Measurements from ENCODE around the gene KASH5. TPM values are rescaled to one million over a fixed set of nuclear protein-coding genes. Genes with fewer than 3 reads are reported as not detected.

Gene KASH5
- total and polyA plus RNA-seq, 4 donors: 0.52 to 2.9 (median 1.5) TPM; not detected in 1

- 66 to 71% methylated on average over 3 of the region's 3 CpGs for WGBS, 2 donors
- peaks cover 15 to 58% (median 33%) of the 10 kb centered on the region in 4 donors for H3K36me3 ChIP-seq (ENCODE audit: control insufficient read depth in 4 of 4, insufficient read depth in 4 of 4, low read length in 4 of 4)
- ATAC-seq (ENCODE audit: insufficient read depth, low FRiP score): no peak
These were observed 40.2 kb upstream of the KASH5 start for GRCh38 chr19:49347835-49348234.

GRCh38 chr19:49348305-49349189 is 39.5 kb upstream of the KASH5 start:
- Histone ChIP-seq H3K4me1 (ENCODE audit: control insufficient read depth in 5 of 5, insufficient read depth in 5 of 5, low read length in 5 of 5) (peaks cover 0 to 4% (median 0%) of the 10 kb centered on the region in 5 donors), H3K27ac (ENCODE audit: low read depth in 1 of 2, low read length in 1 of 2) (no peak overlapping the region), H3K27me3 (ENCODE audit: control insufficient read depth in 3 of 3, insufficient read depth in 3 of 3, low read length in 2 of 3) (no peaks in the 10 kb centered on the region), H3K9me3 (ENCODE audit: control insufficient read depth in 4 of 4, insufficient read depth in 3 of 4, low read length in 3 of 4) (peaks cover 0 to 2% (median 0%) of the 10 kb centered on the region in 4 donors), H3K9ac (ENCODE audit: insufficient read depth in 1 of 2, low read length in 2 of 2) (no peak overlapping the region), H3K4me3 (no peak overlapping the region), H3K36me3 (ENCODE audit: control insufficient read depth in 4 of 4, insufficient read depth in 4 of 4, low read length in 4 of 4) (peaks cover 19 to 56% (median 32%) of the 10 kb centered on the region in 4 donors)
- TF ChIP-seq CTCF (IDR thresholded peaks at IDR 0.05; ENCODE audit: control extremely low read depth, extremely low read depth): no peak
- no peak for DNase-seq
- ATAC-seq (ENCODE audit: insufficient read depth, low FRiP score): no peak
- 92 to 93% methylated on average over 12 of the region's 12 CpGs for WGBS, 2 donors

More at GRCh38 chr19:49347835-49348234, 40.2 kb upstream of the KASH5 start:
- TF ChIP-seq CTCF (IDR thresholded peaks at IDR 0.05; ENCODE audit: control extremely low read depth, extremely low read depth): no peak
- Histone ChIP-seq H3K27me3 (ENCODE audit: control insufficient read depth in 3 of 3, insufficient read depth in 3 of 3, low read length in 2 of 3) (no peaks in the 10 kb centered on the region), H3K4me3 (no peak overlapping the region), H3K9me3 (ENCODE audit: control insufficient read depth in 4 of 4, insufficient read depth in 3 of 4, low read length in 3 of 4) (peaks cover 0 to 2% (median 0%) of the 10 kb centered on the region in 4 donors), H3K9ac (ENCODE audit: insufficient read depth in 1 of 2, low read length in 2 of 2) (no peak overlapping the region), H3K27ac (ENCODE audit: low read depth in 1 of 2, low read length in 1 of 2) (no peak overlapping the region), H3K4me1 (ENCODE audit: control insufficient read depth in 5 of 5, insufficient read depth in 5 of 5, low read length in 5 of 5) (peaks cover 0 to 4% (median 0%) of the 10 kb centered on the region in 5 donors)
- peak in 2 of 3 donors; percentile 51 to 52 for DNase-seq

- Histone ChIP-seq H3K9me3 (ENCODE audit: control insufficient read depth in 4 of 4, insufficient read depth in 3 of 4, low read length in 3 of 4) (peaks cover 0 to 2% (median 0%) of the 10 kb centered on the region in 4 donors), H3K4me3 (no peak overlapping the region), H3K27me3 (ENCODE audit: control insufficient read depth in 3 of 3, insufficient read depth in 3 of 3, low read length in 2 of 3) (no peaks in the 10 kb centered on the region), H3K9ac (ENCODE audit: insufficient read depth in 1 of 2, low read length in 2 of 2) (no peak overlapping the region), H3K27ac (ENCODE audit: low read depth in 1 of 2, low read length in 1 of 2) (no peak overlapping the region), H3K36me3 (ENCODE audit: control insufficient read depth in 4 of 4, insufficient read depth in 4 of 4, low read length in 4 of 4) (peaks cover 21 to 59% (median 33%) of the 10 kb centered on the region in 4 donors), H3K4me1 (ENCODE audit: control insufficient read depth in 5 of 5, insufficient read depth in 5 of 5, low read length in 5 of 5) (peaks cover 0 to 4% (median 0%) of the 10 kb centered on the region in 5 donors)
- DNase-seq: no peak
- no peak for TF ChIP-seq CTCF (IDR thresholded peaks at IDR 0.05; ENCODE audit: control extremely low read depth, extremely low read depth)
- ATAC-seq (ENCODE audit: insufficient read depth, low FRiP score): no peak
- 91 to 95% methylated on average over 2 of the region's 2 CpGs for WGBS, 2 donors
These were observed 38.5 kb upstream of the KASH5 start for GRCh38 chr19:49349567-49349966.

All from lung (tissue), 12 donors.